Hepatocyte (in vitro differentiated cells): ENCODE results near the gene CKB. TPM values are rescaled to one million over a fixed set of nuclear protein-coding genes. Genes with fewer than 3 reads are reported as not detected.

Source experiments
- polyA plus RNA-seq: library from polyadenylated mRNA; unstranded; fragments of >200 nt; fragmentation: Nextera tagmentation; extraction: Ambion mirVana; gene quantifications from 2 replicates; pipeline ENCODE4 v1.2.1, GENCODE V29; 2016
- small RNA-seq: library from RNA; depleted of rRNA; stranded (forward); fragments of <200 nt; gene quantifications from one replicate; pipeline ENCODE3, GENCODE V24; 2014
- total RNA-seq: library from RNA; depleted of rRNA; stranded (reverse); fragments of >200 nt; gene quantifications from 2 replicates; pipeline ENCODE4 v1.2.3, GENCODE V29; 2014

The CKB gene
- total and polyA plus RNA-seq, 2 experiments from 2014 or later, result 682 to 2,829 TPM

Small RNAs within 50 kb of the gene (small RNA-seq; reads per million reads assigned to genes)
- not detected for gene RNU4-68P
- not detected for gene RNU7-160P

Other genes with a start within 250 kb of the CKB start
- gene EIF5, start 188.6 kb downstream of the CKB start, total RNA-seq, result 151 and 161 TPM in 2 replicates
- gene EIF5, start 188.6 kb downstream of the CKB start, polyA plus RNA-seq, result 331 and 355 TPM in 2 replicates
- gene MARK3, start 137.4 kb downstream of the CKB start, total RNA-seq, result 59.2 and 71.7 TPM in 2 replicates
- 56.3 and 76.7 TPM in 2 replicates for gene MARK3, start 137.4 kb downstream of the CKB start, polyA plus RNA-seq
- gene TRMT61A, start 6.4 kb upstream of the CKB start, total RNA-seq, result 8.2 and 8.9 TPM in 2 replicates
- gene TRMT61A, start 6.4 kb upstream of the CKB start, polyA plus RNA-seq, result 13.2 and 15.0 TPM in 2 replicates
- 25.8 and 27.4 TPM in 2 replicates for gene BAG5, start 39.8 kb upstream of the CKB start, total RNA-seq
- gene BAG5, start 39.8 kb upstream of the CKB start, polyA plus RNA-seq, result 11.7 and 13.9 TPM in 2 replicates
- gene COA8, start 40.1 kb upstream of the CKB start, total RNA-seq, result 58.7 and 59.1 TPM in 2 replicates
- 68.2 and 71.5 TPM in 2 replicates for gene COA8, start 40.1 kb upstream of the CKB start, polyA plus RNA-seq
- gene KLC1, start 106.4 kb upstream of the CKB start, total RNA-seq, result 115 and 122 TPM in 2 replicates
- 95.4 and 130 TPM in 2 replicates for gene KLC1, start 106.4 kb upstream of the CKB start, polyA plus RNA-seq
- 7.1 and 9.1 TPM in 2 replicates for gene XRCC3, start 192.6 kb upstream of the CKB start, total RNA-seq
- gene XRCC3, start 192.6 kb upstream of the CKB start, polyA plus RNA-seq, result 7.7 and 8.2 TPM in 2 replicates
- 39.4 and 59.2 TPM in 2 replicates for gene ZFYVE21, start 193.0 kb upstream of the CKB start, total RNA-seq
- 51.3 and 55.2 TPM in 2 replicates for gene ZFYVE21, start 193.0 kb upstream of the CKB start, polyA plus RNA-seq